ENCODE results near the gene HOXA9. TPM values are rescaled to one million over a fixed set of nuclear protein-coding genes. Genes with fewer than 3 reads are reported as not detected.

HOXA9 gene
- total and polyA plus RNA-seq, 2 of the 4 experiments (the other 2 are of a cell fraction) = 0.18 to 0.32 TPM

GRCh38 chr7:27205325-27206280 is 40.3 kb upstream of the HOXA9 start:
- in situ Hi-C loops (cut with MboI; ENCODE audit: low sequenced_read_pairs) (loop anchor here (10.0 kb wide), 1 partner anchor 569 kb away; no protein-coding TSS in a partner anchor), dilution Hi-C loops (cut with HindIII; ENCODE audit: low sequenced_read_pairs, unreplicated experiment) (no loop called here), intact Hi-C loops (cut with micrococcal nuclease) (no loop called here)
- H2AK5ac ChIP-seq (ENCODE audit: low read depth, low read length) = no peak overlapping the region
- peaks cover 7% of the 10 kb centered on the region; the same call in 1 of the 2 replicates for H3K9me3 ChIP-seq (ENCODE audit: control insufficient read depth, insufficient read depth, low read length)
- ATAC-seq (ENCODE audit: low read depth) (no peak), DNase-seq (no peak)
- H3K4me3 ChIP-seq (ENCODE audit: insufficient read depth, low read depth, low read length) = no peak overlapping the region
- H2AK9ac ChIP-seq (replicated peaks; ENCODE audit: low read depth, low read length, poor library complexity) = no peak overlapping the region
- H4K5ac ChIP-seq (ENCODE audit: low read depth, low read length) = no peak overlapping the region
- peak overlapping the region; percentile 87 for H3K23ac ChIP-seq (ENCODE audit: low read depth, low read length)
- WGBS, 2 experiments (ENCODE audit: extremely low coverage in 2 of 2, insufficient read length in 1 of 2) = 4% methylated on average over 18 of the region's 52 CpGs; no CpG with 5 or more reads in 1 of the 2 experiments
- H3K9me1 ChIP-seq (ENCODE audit: insufficient read depth, low read length) = peaks cover 3% of the 10 kb centered on the region; the same call in 1 of the 2 replicates
- H2BK20ac ChIP-seq (ENCODE audit: low read depth, low read length) = no peak overlapping the region
- no peak overlapping the region for H2BK120ac ChIP-seq (ENCODE audit: low read depth, low read length)
- H2AFZ ChIP-seq (replicated peaks; ENCODE audit: low read length, poor library complexity) = peak overlapping the region; percentile 59
- ChIA-PET CTCF (interaction anchor here (0.7 to 1.1 kb wide), 2 partner anchors 9 kb away, joined by 3 read pairs; no protein-coding TSS in a partner anchor), POLR2A (ENCODE audit: unreplicated experiment) (no interaction called here)
- no peak overlapping the region for H3K14ac ChIP-seq (replicated peaks; ENCODE audit: low read depth, low read length)
- no peak for TF ChIP-seq NFE2L2 (IDR thresholded peaks at IDR 0.05; ENCODE audit: low read depth, low read length)
- TF ChIP-seq FOS (IDR thresholded peaks at IDR 0.05; ENCODE audit: low read depth, low read length) = no peak
- TF ChIP-seq MXI1 (IDR thresholded peaks at IDR 0.05; ENCODE audit: borderline replicate concordance, low read depth, low read length) = no peak
- TF ChIP-seq CTCF (conservative IDR thresholded peaks at IDR 0.05; ENCODE audit: low read depth, low read length) = no peak
- no peak for TF ChIP-seq MAZ (IDR thresholded peaks at IDR 0.05; ENCODE audit: borderline replicate concordance, low read depth, low read length)
- TF ChIP-seq ELK1 (IDR thresholded peaks at IDR 0.05; ENCODE audit: borderline replicate concordance, low read depth, low read length) = no peak
- TF ChIP-seq MAFK (IDR thresholded peaks at IDR 0.05; ENCODE audit: low read depth, low read length) = no peak
- TF ChIP-seq RFX5 (IDR thresholded peaks at IDR 0.05; ENCODE audit: low read depth, low read length) = no peak
- H4K20me1 ChIP-seq (ENCODE audit: insufficient read depth, low read length) = peaks cover 21% of the 10 kb centered on the region
- H3K27ac ChIP-seq (ENCODE audit: insufficient read depth, low read length) = no peak overlapping the region
- no peak overlapping the region for H3K18ac ChIP-seq (ENCODE audit: low read depth, low read length)
- H4K91ac ChIP-seq (ENCODE audit: insufficient read depth, low read depth, low read length) = no peak overlapping the region
- peaks cover 95% of the 10 kb centered on the region for H3K27me3 ChIP-seq (ENCODE audit: control insufficient read depth, insufficient read depth, low read length)
- H3K4ac ChIP-seq (ENCODE audit: low read depth, low read length) = no peak overlapping the region
- H2BK5ac ChIP-seq (ENCODE audit: low read depth, low read length, poor library complexity, severe bottlenecking) = no peak overlapping the region
- no peaks in the 10 kb centered on the region for H3K79me1 ChIP-seq (ENCODE audit: low read depth in 1 of 2, low read length in 2 of 2)
- peaks cover 2% of the 10 kb centered on the region; the same call in 1 of the 2 replicates for H3K4me1 ChIP-seq (ENCODE audit: control insufficient read depth, insufficient read depth, low read length)
- no peak overlapping the region for H4K8ac ChIP-seq (ENCODE audit: low read depth in 2 of 2, low read length in 2 of 2)
- H3K9ac ChIP-seq (ENCODE audit: low read depth, low read length) = no peak overlapping the region
- no peaks in the 10 kb centered on the region for H3K36me3 ChIP-seq (ENCODE audit: control insufficient read depth, insufficient read depth, low read length)
- no peak overlapping the region; the same call in 1 of the 2 replicates for H3K4me2 ChIP-seq (ENCODE audit: low read depth, low read length)
- no peak overlapping the region for H2BK15ac ChIP-seq (ENCODE audit: low read depth, low read length)
- BruUV-seq (replicated peaks) = no TSS peak
- no peak overlapping the region for H3K56ac ChIP-seq (ENCODE audit: extremely low read depth, insufficient read depth, low read length)

All from IMR-90 (cell line).